IPS DF 6.9 (cell line): ENCODE data around the gene RAD51B.

ENCODE experiments used
- DNase-seq: peaks from one replicate; pipeline ENCODE4 v3.0.0-alpha.2; 2013; ENCODE audit warnings: low read depth, low spot score
- H3K27ac ChIP-seq: one replicate; pipeline ENCODE4 v1.5.1; 2013; ENCODE audit warnings: low read length, control low read depth
- H3K27me3 ChIP-seq: 2 replicates; pipeline ENCODE4 v1.6.1; 2013; ENCODE audit warnings: mild to moderate bottlenecking, low read length; ENCODE audit not compliant: control insufficient read depth, insufficient read depth
- H3K36me3 ChIP-seq: 2 replicates; pipeline ENCODE4 v1.6.1; 2013; ENCODE audit warnings: low read length; ENCODE audit not compliant: control insufficient read depth, insufficient read depth
- H3K4me1 ChIP-seq: 2 replicates; pipeline ENCODE4 v1.6.1; 2013; ENCODE audit warnings: low read length; ENCODE audit not compliant: control insufficient read depth, insufficient read depth
- H3K4me3 ChIP-seq: 2 replicates; pipeline ENCODE4 v1.5.1; 2013; ENCODE audit warnings: mild to moderate bottlenecking, low read length
- H3K9me3 ChIP-seq: 2 replicates; pipeline ENCODE4 v1.6.1; 2013; ENCODE audit warnings: low read length, inconsistent platforms; ENCODE audit not compliant: control insufficient read depth, insufficient read depth
- WGBS: extraction: QIAGEN DNeasy Blood & Tissue Kit; methylation state at CpG from one replicate; pipeline ENCODE4 v1.1.7; 2013; ENCODE audit warnings: mixed read lengths, missing lambda C conversion rate; ENCODE audit not compliant: insufficient read length, insufficient coverage; 5-methylcytosine and 5-hydroxymethylcytosine counted together

Gene RAD51B

GRCh38 chr14:68573722-68574121, 754.1 kb downstream of the RAD51B start:
- no CpG with 5 or more reads among the region's 2 CpGs for WGBS
- H3K27me3 ChIP-seq = no peaks in the 10 kb centered on the region
- no peak overlapping the region for H3K4me3 ChIP-seq
- H3K36me3 ChIP-seq = no peaks in the 10 kb centered on the region
- no peak overlapping the region for H3K27ac ChIP-seq
- no peak for DNase-seq
- H3K4me1 ChIP-seq = no peaks in the 10 kb centered on the region
- no peaks in the 10 kb centered on the region for H3K9me3 ChIP-seq

GRCh38 chr14:68574461-68574860, 754.9 kb downstream of the RAD51B start:
- no peak for DNase-seq
- Histone ChIP-seq H3K27me3 (no peaks in the 10 kb centered on the region), H3K36me3 (no peaks in the 10 kb centered on the region), H3K27ac (no peak overlapping the region), H3K9me3 (no peaks in the 10 kb centered on the region), H3K4me3 (no peak overlapping the region), H3K4me1 (no peaks in the 10 kb centered on the region)
- WGBS = no CpG with 5 or more reads among the region's 3 CpGs

GRCh38 chr14:68574906-68575305, 755.3 kb downstream of the RAD51B start:
- no CpG with 5 or more reads among the region's 3 CpGs for WGBS
- Histone ChIP-seq H3K27ac (no peak overlapping the region), H3K36me3 (no peaks in the 10 kb centered on the region), H3K4me3 (no peak overlapping the region), H3K9me3 (no peaks in the 10 kb centered on the region), H3K4me1 (no peaks in the 10 kb centered on the region), H3K27me3 (no peaks in the 10 kb centered on the region)
- no peak for DNase-seq

GRCh38 chr14:68575426-68575825, 755.8 kb downstream of the RAD51B start:
- Histone ChIP-seq H3K27ac (no peak overlapping the region), H3K4me3 (no peak overlapping the region), H3K27me3 (no peaks in the 10 kb centered on the region), H3K9me3 (no peaks in the 10 kb centered on the region), H3K36me3 (no peaks in the 10 kb centered on the region), H3K4me1 (no peaks in the 10 kb centered on the region)
- no CpG with 5 or more reads among the region's 4 CpGs for WGBS
- DNase-seq = no peak

GRCh38 chr14:68576031-68576430, 756.5 kb downstream of the RAD51B start:
- Histone ChIP-seq H3K27me3 (no peaks in the 10 kb centered on the region), H3K9me3 (no peaks in the 10 kb centered on the region), H3K27ac (no peak overlapping the region), H3K36me3 (no peaks in the 10 kb centered on the region), H3K4me1 (no peaks in the 10 kb centered on the region), H3K4me3 (no peak overlapping the region)
- WGBS = no CpG with 5 or more reads among the region's 2 CpGs
- DNase-seq = no peak

GRCh38 chr14:68576496-68577244, 757.1 kb downstream of the RAD51B start:
- Histone ChIP-seq H3K4me1 (no peaks in the 10 kb centered on the region), H3K36me3 (no peaks in the 10 kb centered on the region), H3K27ac (no peak overlapping the region), H3K4me3 (no peak overlapping the region), H3K9me3 (no peaks in the 10 kb centered on the region), H3K27me3 (no peaks in the 10 kb centered on the region)
- no peak for DNase-seq
- no CpG with 5 or more reads among the region's 4 CpGs for WGBS

- WGBS = no CpG with 5 or more reads among the region's 16 CpGs
- Histone ChIP-seq H3K9me3 (no peaks in the 10 kb centered on the region), H3K4me3 (no peak overlapping the region), H3K4me1 (no peaks in the 10 kb centered on the region), H3K36me3 (no peaks in the 10 kb centered on the region), H3K27ac (no peak overlapping the region), H3K27me3 (no peaks in the 10 kb centered on the region)
- no peak for DNase-seq
These were observed 758.4 kb downstream of the RAD51B start for GRCh38 chr14:68577802-68578541.

GRCh38 chr14:68578597-68578996, 759.0 kb downstream of the RAD51B start:
- Histone ChIP-seq H3K4me3 (no peak overlapping the region), H3K36me3 (no peaks in the 10 kb centered on the region), H3K9me3 (no peaks in the 10 kb centered on the region), H3K27me3 (no peaks in the 10 kb centered on the region), H3K4me1 (no peaks in the 10 kb centered on the region), H3K27ac (no peak overlapping the region)
- no CpG with 5 or more reads among the region's 2 CpGs for WGBS
- DNase-seq = no peak

- Histone ChIP-seq H3K27me3 (no peaks in the 10 kb centered on the region), H3K4me1 (no peaks in the 10 kb centered on the region), H3K27ac (no peak overlapping the region), H3K36me3 (no peaks in the 10 kb centered on the region), H3K9me3 (no peaks in the 10 kb centered on the region), H3K4me3 (no peak overlapping the region)
- DNase-seq = no peak
- WGBS = no CpG with 5 or more reads among the region's 9 CpGs
These were observed 760.6 kb downstream of the RAD51B start for GRCh38 chr14:68580096-68580645.

GRCh38 chr14:68580671-68581070, 761.1 kb downstream of the RAD51B start:
- Histone ChIP-seq H3K9me3 (no peaks in the 10 kb centered on the region), H3K36me3 (no peaks in the 10 kb centered on the region), H3K27ac (no peak overlapping the region), H3K4me3 (no peak overlapping the region), H3K27me3 (no peaks in the 10 kb centered on the region), H3K4me1 (no peaks in the 10 kb centered on the region)
- WGBS = no CpG with 5 or more reads among the region's 5 CpGs
- no peak for DNase-seq
